NT2/D1 (cell line): ENCODE data around the gene RIMBP2.

Experiments used
- SUZ12 ChIP-seq: IDR thresholded peaks from 2 replicates; pipeline ENCODE4 v1.6.1; 2011; ENCODE audit not compliant: insufficient read length, insufficient read depth; ENCODE audit errors: extremely low read depth
- ZNF274 ChIP-seq: IDR thresholded peaks from 2 replicates; pipeline ENCODE4 v1.6.1; 2011; ENCODE audit warnings: mild to moderate bottlenecking, low read depth, low read length

GRCh38 chr12:130683080-130683479 lies 33.0 kb downstream of the RIMBP2 start:
- TF ChIP-seq SUZ12 (no peak), ZNF274 (no peak)
